Hematopoietic multipotent progenitor cell treated with erythropoietin and hydrocortisone succinate and interleukin-3 and kit ligand, for 8 days (in vitro differentiated cells): ENCODE data around the gene ESR2.
"Not testable (repeated sequence)": the region's sequence is repeated elsewhere in the genome, so short reads cannot be mapped to it uniquely, and the experiment has no call there.

Experiments
- DNase-seq: peaks from one replicate; pipeline ENCODE4 v3.0.0-alpha.2; 2015

Gene ESR2

DNA sequence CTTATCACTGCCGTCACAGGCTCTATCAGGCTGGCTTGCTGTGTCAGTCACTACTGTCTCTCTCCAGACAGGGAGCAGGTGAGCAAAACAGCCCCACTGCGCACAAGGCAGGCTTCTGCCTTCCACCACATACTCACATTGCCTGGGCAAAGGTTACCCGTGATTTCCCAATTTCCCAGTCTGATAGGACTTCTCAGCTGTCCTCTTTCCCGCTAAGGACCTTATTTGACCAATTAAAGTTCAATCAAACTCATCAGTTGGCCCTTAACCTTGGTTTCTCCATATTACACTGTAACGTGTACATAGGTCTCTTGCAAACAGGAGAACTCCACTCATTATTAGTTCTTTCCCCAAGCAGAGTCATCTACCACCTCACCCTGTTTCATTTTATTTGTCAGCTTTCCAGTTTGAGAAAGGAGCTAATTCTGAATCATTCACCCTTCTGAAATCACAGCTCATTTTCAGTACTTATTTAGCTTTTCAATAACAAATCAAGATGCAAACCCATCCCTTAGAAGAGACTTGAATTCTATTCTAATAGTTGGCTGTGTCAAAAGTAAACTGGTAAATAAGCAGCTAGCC lies 170.8 kb downstream of the ESR2 start:
- DNase-seq, result no peak

DNA sequence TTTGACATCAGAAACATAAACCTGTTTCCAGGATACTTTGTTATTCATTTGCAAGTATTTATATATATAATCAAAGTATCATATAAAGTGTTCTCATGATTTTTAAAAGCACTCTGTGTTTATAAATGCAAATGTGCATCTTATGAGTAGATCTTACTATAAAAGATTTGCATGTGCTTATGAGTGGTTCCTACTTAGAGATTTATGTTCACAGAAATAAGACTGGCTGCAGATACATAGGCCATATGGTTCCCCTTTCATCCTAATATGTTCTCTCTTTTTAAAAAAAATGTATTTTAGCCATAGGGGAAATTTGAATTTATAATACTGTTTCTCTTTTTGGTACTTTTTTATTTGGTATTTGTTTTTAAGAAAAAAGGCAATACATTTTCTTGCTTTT lies 174.2 kb downstream of the ESR2 start:
- no peak for DNase-seq

DNA sequence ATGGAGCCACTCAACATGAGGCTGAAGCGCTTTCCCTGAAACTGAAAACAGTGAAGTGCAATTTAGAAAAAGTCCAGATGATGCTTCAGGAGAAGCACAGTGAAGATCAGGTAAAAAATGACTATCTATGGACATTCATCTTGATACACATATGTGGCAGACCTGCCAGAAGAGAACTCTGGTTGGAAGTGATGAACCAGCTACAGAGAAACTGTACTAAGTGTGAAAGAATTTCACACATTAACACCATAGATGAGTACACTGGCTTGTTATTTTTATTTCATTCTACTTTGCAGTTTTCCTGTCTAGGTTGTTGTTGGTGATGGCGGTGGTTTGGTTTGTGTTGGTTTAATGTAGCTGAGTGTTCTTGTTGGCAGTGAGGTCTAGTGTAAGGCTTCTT lies 174.7 kb downstream of the ESR2 start:
- no peak for DNase-seq

DNA sequence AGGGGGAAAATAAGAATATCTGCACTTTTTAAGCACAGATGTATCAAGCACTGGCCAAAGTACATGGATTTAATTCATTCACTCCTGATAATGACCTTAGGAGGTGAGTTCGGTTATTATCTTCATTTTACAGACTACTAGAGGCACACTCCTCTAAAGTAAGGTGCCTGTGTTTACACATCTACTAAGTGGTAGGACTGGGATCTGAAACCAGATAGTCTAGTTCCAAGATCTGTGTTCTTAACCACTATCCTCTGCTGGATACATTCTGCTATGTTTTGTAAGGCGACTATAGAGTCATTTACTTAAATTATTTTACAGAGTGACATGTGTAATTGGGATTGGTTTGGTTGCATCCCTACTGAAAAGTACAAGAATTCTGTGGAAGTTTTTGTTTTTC lies 175.3 kb downstream of the ESR2 start:
- no peak for DNase-seq

DNA sequence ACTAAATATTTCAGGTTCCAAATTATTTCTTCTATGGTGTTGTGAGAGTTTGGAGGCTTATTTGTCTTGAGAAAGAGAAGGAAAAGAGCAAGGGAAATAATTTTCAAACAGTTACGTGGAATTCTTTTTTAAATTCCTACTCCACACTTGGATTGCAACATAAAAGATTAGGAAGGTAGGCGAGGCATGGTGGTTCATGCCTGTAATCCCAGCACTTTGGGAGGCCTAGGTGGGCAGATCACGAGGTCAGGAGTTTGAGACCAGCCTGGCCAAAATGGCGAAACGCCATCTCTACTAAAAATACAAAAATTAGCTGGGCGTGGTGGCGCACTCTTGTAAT lies 175.8 kb downstream of the ESR2 start:
- DNase-seq, result not testable (repeated sequence)

DNA sequence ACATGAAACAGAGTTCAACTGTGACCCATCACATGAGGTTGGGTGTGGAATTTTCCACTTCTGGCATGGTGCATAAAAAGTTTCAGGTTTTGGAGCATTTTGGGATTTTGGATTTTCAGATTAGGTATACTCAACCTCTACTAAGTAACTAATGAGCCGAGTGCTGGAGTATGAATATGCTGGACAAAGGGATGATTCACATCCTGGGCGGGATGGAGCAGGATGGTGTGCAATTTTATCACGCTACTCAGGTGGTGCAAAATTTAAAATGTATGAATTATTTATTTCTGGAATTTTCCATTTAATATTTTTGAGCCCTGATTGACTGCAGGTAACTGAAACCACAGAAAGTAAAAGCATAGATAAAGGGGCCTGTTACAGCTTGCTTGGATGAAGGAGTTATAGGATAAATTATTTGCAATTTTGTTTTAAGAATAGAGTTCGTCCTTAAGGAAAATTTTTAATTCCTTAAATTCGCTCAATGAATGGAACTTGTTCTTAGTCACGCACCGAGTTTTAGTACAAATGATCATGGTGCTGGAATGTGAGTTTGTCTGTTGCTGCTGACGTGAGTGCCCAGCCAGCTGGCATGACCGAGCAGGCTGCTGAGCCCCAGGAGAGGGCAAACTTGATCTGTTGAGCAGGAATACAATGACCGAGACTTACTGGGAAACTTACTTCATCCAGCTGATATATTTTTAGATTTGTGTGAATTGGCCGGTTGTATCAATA lies 176.3 kb downstream of the ESR2 start:
- DNase-seq, result no peak

DNA sequence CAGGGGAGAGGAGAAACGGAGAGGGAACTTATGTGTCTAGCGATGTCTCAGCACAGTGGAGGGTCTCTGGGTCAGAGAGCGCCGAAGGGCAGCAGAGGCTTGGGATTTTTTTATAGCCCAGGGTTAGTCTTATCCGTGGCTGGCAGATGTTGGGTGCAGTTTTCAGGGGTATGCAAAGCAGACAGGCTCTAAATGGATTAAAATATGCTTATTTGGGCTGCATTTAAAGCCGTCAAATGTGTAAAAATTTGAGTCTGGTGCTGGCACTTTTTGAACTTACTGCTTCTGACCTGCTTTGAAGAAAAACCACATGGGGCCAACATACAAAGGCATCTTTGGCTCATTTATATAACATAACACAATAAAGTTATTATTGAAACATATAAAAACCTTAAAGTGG lies 178.8 kb downstream of the ESR2 start:
- no peak for DNase-seq

DNA sequence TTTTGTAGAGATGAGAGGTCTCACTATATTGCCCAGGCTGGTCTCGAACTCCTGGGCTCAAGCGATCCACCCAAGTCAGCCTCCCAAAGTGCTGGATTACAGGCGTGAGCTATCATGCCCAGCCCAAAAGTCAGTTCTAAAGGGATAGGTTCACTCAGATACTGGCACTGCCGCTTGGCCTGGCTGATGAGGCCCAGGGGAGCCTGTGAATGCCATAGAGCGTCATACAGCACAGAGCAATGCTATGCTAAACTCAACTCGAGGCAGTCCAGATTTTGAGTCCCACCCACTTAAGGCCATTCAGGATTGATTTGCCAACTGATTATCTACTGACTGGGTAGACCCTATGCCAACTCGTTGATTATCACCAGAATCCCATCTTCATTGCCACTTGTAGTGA lies 179.4 kb downstream of the ESR2 start:
- DNase-seq, result no peak

DNA sequence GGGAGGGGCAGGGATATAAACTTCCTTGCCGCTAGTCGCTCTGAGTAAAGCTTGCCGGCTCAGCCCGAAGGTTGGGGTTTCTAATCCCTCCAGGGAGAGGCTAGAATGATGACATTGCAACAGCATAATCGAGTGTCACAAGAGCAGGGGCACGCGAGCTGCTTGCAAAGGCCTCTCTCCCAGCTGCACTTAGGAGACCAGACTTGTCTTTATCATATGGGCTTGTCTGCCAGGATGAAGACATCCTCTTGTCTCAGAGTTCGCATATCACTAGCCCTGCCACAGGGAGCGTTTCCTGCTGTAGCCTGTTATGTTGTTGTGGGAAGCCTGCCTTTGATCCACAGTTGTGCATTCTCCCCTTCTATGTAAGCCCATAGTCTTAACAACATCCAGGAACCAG lies 180.0 kb downstream of the ESR2 start:
- no peak for DNase-seq

DNA sequence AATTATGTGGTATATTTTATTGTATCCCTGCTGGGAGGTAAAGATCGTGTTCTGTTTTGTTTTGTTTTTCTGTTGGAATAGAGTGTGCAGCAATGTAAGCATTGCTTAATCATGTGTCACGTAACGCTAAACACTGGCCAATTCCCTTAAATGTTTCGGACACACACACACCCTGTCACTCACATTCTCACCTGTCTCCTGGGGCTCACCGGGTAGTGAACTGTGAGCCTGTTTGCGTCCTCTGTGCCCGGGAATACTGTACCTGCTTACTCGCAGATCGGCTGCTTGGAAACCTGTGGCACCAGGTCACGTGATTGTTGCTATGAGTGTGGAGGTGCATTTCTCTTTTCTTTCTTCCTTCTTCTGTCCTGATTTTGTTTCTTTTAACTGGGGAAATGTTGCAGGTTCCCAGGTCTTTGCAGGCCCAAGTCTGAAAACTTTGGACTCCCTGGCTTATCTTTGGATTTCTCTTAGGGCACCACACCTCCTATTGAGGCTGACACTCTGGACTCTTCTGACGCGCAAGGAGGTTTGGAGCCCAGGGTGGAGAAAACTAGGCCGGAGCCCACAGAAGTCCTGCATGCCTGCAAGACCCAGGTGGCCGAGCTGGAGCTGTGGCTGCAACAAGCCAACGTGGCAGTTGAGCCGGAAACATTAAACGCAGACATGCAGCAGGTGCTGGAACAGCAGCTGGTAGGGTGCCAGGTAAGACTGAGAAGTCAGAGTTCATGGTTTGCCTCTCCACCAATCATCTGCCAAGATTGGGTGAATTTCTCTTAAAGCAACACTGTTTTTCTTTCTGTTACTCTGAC lies 181.1 kb downstream of the ESR2 start:
- no peak for DNase-seq

DNA sequence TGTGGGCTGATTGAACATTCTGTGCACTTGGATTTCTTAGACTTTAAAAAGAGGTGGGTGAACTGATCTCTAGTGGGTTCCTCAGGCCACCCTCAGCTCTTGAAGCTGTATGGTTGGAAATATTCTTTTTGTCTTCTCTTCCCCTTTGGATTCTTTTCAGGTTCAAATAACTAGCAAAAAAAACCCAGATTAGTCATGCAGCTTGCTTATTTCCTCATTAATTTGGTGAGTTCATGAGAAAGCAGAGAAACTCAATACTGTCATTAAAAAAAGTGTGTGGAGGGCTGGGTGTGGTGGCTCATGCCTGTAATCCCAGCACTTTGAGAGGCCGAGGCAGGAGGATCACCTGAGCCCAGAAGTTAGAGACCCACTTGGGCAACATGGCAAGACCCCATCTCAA lies 183.4 kb downstream of the ESR2 start:
- no peak for DNase-seq

DNA sequence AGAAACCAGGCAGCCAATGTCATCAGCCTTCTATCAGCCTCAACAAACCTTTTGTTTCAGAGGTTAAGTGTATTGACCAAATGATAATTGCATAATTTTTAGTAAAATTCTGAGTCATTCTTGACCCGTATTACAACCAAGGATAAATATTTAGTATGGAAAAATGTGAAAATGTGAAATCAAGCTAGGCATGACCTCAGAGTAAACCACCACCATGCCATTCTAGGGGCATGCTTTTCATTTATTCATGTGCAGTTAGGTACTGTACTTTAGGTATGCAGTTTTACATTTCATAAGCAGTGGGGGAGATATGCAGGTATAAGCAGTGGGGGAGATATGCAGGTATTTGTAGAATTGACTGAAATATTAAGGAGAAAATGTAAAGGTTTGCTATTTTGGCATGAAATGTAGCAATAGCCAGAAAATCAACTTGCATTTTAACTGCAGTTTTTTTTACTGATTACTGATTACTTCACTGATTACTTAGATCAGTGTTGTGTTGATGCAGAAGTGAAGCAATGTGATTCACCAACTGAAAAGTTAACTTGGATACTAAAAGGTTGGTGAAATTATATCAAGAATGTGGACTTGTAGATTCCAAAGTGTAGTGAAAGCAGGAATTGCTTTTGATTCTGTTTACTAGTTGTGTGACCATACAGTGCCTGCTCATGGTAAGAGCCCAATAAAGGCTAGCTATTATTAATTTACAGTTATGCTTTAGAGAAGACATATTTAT lies 184.2 kb downstream of the ESR2 start:
- no peak for DNase-seq

DNA sequence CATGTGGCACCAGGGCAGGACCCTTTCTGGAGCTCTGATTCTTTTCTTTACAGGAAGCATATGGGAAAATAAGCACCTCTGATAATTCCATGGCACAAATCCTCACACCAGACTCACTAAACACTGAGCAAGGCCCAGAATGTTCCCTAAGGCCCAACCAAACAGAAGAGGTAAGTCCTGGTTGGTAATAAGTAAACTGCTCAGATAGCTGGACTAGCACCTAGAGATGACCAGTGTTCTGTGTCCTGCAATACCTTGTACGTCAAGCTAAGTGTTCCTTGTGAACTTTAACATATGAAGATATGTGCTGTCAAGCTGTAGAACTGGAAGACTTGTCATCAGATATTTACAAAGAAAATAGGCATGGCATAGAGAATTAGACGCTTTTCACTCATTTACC lies 186.7 kb downstream of the ESR2 start:
- DNase-seq, result no peak

DNA sequence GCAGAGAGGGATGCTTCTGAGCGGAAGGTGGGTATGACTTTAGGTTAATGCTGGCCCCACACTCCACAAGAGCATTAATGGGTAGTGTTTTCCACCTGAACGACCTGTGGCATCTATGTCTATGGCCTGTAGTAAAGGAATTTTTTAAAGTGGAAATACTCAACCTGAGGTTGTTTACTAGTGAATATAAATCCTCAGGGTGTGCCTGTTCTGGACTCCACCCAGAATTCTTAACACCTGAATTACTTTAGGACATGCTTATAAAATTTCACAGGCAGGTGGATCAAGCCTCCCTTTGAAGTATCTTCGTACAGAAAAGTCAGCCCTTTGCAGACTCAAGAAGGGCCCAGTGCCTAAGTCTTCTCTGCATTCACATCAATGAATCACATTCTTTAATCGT lies 196.1 kb downstream of the ESR2 start:
- DNase-seq, result no peak

DNA sequence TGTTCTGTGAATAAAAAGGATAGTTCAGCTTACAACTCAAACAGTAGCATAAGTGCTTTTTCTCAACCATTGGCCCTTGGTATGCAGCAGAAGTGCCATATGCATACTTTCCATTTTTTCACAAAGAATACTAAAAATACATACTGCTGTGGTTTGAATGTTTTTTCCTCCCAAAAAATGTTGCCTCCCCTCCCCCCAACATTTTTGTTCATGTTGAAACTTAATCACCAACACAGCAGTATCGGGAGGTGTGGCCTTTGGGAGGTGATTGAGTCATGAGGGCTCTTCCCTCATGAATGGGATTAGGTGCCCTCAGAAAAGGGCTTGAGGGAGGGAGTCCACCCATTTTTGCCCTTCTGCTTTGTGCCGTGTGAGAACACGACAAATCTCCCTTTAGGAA lies 198.6 kb downstream of the ESR2 start:
- no peak for DNase-seq

DNA sequence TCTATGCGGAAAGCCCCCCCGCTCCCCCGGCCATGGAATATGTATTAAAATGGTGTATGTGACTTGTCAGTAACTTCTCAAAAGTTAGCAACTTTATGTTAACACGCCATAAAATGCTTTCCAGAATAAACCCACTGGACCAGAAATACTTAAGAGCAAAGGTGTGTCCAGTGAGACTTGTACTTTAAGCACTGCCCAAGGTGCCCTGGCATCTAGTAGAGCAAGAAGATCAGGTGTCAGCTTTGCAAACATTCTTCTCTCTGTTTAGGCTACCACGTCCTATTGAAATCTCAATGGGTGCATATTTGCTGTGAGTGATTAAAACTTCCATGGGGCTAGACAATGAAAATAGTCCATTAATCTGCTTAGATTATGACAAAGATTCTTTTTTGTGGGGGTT lies 201.2 kb downstream of the ESR2 start:
- no peak for DNase-seq

DNA sequence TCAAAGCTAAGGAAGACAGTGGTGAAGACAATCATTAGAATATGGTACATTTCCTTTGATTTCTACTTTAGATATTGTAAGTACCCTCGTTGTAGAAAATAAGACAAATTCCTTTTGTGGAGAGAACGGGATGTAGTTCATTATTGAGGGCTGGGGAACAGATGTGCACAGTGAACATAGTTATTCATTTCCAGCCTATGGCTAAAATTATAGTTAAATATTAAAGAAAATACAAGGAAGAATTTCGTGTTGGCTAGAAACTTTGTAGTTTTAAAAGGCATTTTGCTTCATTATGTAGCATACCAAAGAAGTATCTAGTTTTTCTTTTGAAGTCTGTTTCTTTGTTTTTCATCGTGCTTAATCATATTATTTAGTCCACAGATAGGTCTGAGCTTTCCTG lies 201.8 kb downstream of the ESR2 start:
- DNase-seq, result no peak

DNA sequence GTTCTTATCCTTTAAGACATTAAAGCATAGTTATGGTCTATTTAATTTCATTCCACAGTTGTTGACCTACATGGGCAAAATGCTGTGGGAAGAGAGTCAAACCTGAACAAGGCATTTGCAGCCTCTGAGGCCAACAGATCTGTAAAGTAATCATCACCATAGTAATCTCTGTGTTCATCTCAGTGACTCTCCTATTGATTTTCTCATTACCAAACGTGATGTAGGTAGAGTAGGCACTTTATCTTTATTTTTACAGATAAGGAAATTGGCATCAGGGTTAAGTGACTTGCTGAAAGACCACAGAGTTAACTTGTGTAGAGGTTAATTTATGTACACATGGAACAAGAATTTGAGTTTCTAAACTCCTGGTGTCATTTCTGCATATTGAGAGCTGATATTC lies 203.0 kb downstream of the ESR2 start:
- no peak for DNase-seq

DNA sequence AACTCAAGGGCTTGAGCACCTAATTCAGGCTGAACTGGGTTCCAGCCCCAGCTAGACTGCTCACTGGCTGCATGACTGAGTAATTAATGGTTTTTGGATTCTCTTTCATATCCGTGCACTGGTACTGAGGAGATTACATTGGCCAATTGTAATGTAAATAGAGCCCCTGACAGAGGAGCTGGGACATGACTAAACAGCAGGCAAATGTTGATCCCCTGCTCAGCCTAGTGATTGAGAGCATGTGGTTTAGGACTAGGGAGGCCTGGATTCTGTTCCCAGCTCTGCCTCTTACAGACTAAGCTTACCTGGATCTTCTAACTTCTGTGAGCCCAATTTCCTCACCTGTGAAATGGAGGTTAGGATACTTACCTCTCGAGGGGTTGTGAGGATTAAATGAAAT lies 204.3 kb downstream of the ESR2 start:
- no peak for DNase-seq

DNA sequence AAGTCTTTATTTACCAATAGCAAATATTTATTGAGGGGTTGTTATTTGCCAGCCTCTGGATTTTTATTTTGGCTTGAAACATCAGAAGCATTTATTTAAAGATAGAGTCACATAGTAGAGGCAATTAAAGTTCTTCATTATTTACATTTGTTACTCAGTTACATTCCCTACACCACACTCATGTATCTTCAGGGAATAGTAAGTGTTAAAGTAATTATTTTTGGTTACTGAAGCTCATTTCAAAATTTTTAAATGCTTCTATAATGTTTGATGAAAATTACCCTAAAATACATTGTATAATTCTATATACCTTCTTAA lies 205.6 kb downstream of the ESR2 start:
- no peak for DNase-seq

DNA sequence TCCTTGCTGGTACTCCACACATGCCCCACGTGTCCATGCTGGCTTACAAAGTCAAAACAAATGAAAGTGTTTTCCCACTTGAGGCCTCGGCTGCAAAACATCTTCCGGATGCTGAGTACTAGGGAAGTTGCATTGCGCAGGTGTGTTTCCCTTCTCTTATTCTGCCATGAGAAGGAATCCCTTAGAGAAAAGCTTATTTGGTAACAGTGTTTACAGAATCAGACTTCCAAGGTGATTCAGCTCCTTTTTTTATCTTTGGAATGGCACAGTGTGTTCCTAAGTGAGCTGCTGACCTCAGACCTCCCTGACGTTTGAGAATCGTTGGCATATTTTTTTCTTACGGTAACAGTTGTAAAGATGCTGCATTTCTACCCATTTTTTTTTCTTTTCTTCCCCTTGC lies 211.3 kb downstream of the ESR2 start:
- no peak for DNase-seq

DNA sequence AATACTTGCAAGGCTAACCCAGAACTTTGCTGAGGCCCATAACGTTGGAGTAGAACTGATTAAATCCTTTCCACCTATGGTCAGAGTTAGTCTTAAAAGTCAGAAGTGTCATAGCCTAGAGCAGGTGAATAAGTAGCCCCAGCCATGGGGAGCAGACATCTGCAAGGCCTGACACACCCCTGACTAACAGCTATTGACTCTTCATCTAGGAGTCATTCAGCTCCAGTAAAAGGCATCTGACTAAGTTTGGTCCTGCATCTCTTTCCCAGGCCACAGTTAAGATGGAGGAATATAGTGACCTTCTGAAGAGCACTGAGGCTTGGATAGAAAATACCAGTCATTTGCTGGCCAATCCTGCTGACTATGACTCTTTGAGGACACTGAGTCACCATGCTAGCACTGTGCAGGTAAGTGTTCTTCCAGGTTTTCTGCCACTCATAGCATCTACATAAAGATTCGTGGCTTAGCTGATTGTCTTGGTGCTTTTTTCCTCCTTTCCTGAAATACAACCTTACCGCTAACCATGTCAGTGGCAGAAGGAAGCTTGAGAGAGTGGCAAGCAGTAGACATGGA lies 212.9 kb downstream of the ESR2 start:
- DNase-seq, result no peak

DNA sequence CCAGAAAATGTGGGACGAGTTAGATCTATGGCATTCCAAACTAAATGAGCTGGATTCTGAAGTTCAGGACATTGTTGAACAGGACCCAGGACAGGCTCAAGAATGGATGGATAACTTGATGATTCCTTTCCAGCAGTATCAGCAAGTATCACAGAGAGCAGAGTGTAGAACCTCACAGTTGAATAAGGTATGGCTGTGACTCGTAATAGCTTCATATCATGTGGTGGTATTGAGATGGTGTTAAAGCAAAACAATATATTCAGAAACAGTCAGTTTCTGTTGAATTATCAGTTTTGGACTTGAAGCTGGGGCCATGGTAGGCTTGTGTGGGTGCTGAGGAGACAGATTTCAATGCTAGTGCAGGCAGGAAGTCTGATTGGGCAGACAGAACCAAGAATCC lies 213.7 kb downstream of the ESR2 start:
- DNase-seq, result no peak

DNA sequence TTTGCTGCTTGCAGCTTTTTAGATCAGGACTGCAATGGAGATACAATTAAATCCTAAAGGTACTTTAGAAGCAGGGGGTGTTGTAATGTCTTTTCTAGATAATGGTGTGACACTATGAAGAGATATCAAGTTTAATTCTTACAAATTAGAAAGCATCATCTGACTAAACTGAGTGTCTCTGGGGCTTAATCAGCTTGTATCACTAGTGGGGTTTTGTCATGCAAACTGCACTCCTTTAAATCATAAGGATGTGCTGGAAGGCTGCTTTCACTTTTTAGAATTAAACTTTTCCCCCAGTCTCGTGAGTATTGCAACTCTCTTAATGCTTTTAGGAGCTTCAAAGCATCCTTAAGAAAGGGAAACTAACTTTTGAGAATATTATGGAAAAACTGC lies 218.6 kb downstream of the ESR2 start:
- DNase-seq, result no peak
